ENCODE measurements around the gene ALKBH5.
A peak's percentile ranks its signal among the peaks of the same experiment; 100 is the strongest.

ALKBH5 gene

GRCh38 chr17:18253947-18254821 is 70.6 kb downstream of the ALKBH5 start:
- TF ChIP-seq CTCF (IDR thresholded peaks at IDR 0.05; ENCODE audit: low read depth, low read length): no peak
- no peaks in the 10 kb centered on the region for H3K9me3 ChIP-seq (ENCODE audit: severe bottlenecking)
- no peaks in the 10 kb centered on the region for H3K27me3 ChIP-seq (ENCODE audit: insufficient read depth, low read depth, severe bottlenecking)
- H3K4me3 ChIP-seq (ENCODE audit: low read depth, low read length): no peak overlapping the region
- no peak overlapping the region for H3K27ac ChIP-seq
- no peak for DNase-seq
- peaks cover 52% of the 10 kb centered on the region for H3K36me3 ChIP-seq

GRCh38 chr17:18254888-18255649 is 71.4 kb downstream of the ALKBH5 start:
- no peak overlapping the region for H3K27ac ChIP-seq
- TF ChIP-seq CTCF (IDR thresholded peaks at IDR 0.05; ENCODE audit: low read depth, low read length): no peak
- no peak overlapping the region for H3K4me3 ChIP-seq (ENCODE audit: low read depth, low read length)
- no peaks in the 10 kb centered on the region for H3K9me3 ChIP-seq (ENCODE audit: severe bottlenecking)
- peaks cover 47% of the 10 kb centered on the region for H3K36me3 ChIP-seq
- DNase-seq: no peak
- H3K27me3 ChIP-seq (ENCODE audit: insufficient read depth, low read depth, severe bottlenecking): no peaks in the 10 kb centered on the region

- no peak overlapping the region for H3K4me3 ChIP-seq (ENCODE audit: low read depth, low read length)
- H3K27ac ChIP-seq: no peak overlapping the region
- H3K27me3 ChIP-seq (ENCODE audit: insufficient read depth, low read depth, severe bottlenecking): no peaks in the 10 kb centered on the region
- no peaks in the 10 kb centered on the region for H3K9me3 ChIP-seq (ENCODE audit: severe bottlenecking)
- no peak for DNase-seq
- TF ChIP-seq CTCF (IDR thresholded peaks at IDR 0.05; ENCODE audit: low read depth, low read length): no peak
- peaks cover 42% of the 10 kb centered on the region for H3K36me3 ChIP-seq
These were observed 72.7 kb downstream of the ALKBH5 start for GRCh38 chr17:18256351-18256750.

GRCh38 chr17:18256776-18257175 is 73.1 kb downstream of the ALKBH5 start:
- Histone ChIP-seq H3K4me3 (ENCODE audit: low read depth, low read length) (no peak overlapping the region), H3K27ac (no peak overlapping the region), H3K36me3 (peaks cover 37% of the 10 kb centered on the region), H3K27me3 (ENCODE audit: insufficient read depth, low read depth, severe bottlenecking) (no peaks in the 10 kb centered on the region), H3K9me3 (ENCODE audit: severe bottlenecking) (no peaks in the 10 kb centered on the region)
- DNase-seq: no peak
- no peak for TF ChIP-seq CTCF (IDR thresholded peaks at IDR 0.05; ENCODE audit: low read depth, low read length)

- H3K36me3 ChIP-seq: peaks cover 33% of the 10 kb centered on the region
- no peaks in the 10 kb centered on the region for H3K27me3 ChIP-seq (ENCODE audit: insufficient read depth, low read depth, severe bottlenecking)
- H3K27ac ChIP-seq: peak overlapping the region; percentile 80
- TF ChIP-seq CTCF (IDR thresholded peaks at IDR 0.05; ENCODE audit: low read depth, low read length): no peak
- no peaks in the 10 kb centered on the region for H3K9me3 ChIP-seq (ENCODE audit: severe bottlenecking)
- DNase-seq: no peak
- peak overlapping the region; percentile 53 for H3K4me3 ChIP-seq (ENCODE audit: low read depth, low read length)
These were observed 73.8 kb downstream of the ALKBH5 start for GRCh38 chr17:18257268-18257981.

Measured in WERI-Rb-1 (cell line).